HepG2 (cell line): ENCODE measurements around the gene PIKFYVE. TPM values are rescaled to one million over a fixed set of nuclear protein-coding genes. Genes with fewer than 3 reads are reported as not detected.
A peak's percentile ranks its signal among the peaks of the same experiment; 100 is the strongest.

Experiments
- ATAC-seq: fragments of 200-7000 bp; cut with Tn5 transposase; 3 replicates; pipeline ENCODE4 v1.9.1; 2020; ENCODE audit warnings: mild to moderate bottlenecking, moderate library complexity
- BruUV-seq: library from RNA; stranded (reverse); fragments of 400-500 nt; replicated peaks from 2 replicates; lab custom pipeline; 2021; lab: Mats Ljungman, UMichigan
- CTCF ChIA-PET: fragments of 300-600 bp; formaldehyde crosslinking; extraction: SDS; loops from one replicate; lab custom pipeline; 2021; ENCODE audit warnings: low total read pairs, inconsistent platforms, low intra/inter-chr PET ratio; lab: Yijun Ruan, JAX
- POLR2A ChIA-PET: fragments of 350-600 bp; sonication (Branson Sonifier 250); formaldehyde crosslinking; loops from one replicate; lab custom pipeline; 2020; ENCODE audit warnings: antibody characterized with exemption, inconsistent platforms; lab: Yijun Ruan, JAX
- DNase-seq: peaks from one replicate; pipeline ENCODE4 v3.0.0-alpha.2; 2015; ENCODE audit warnings: low spot score
- FAIRE-seq: peaks from 3 replicates; lab custom pipeline; 2011; peaks lifted over from hg19 to GRCh38; lab: Jason Lieb, UNC
- H2AFZ ChIP-seq: one replicate; pipeline ENCODE4 v1.6.1; 2011; ENCODE audit warnings: low read length, inconsistent platforms
- H3K27ac ChIP-seq: fragments of 300-600 bp; 3 replicates; pipeline ENCODE4 v1.8.0; 2011; ENCODE audit warnings: mixed run types, mild to moderate bottlenecking, mixed read lengths, low read length, inconsistent platforms; ENCODE audit not compliant: insufficient read depth; ENCODE audit errors: extremely low read length
- H3K27me3 ChIP-seq, 2 experiments: fragments of 200-600 bp in 1 of 2; 2 replicates in 1 of 2; 3 replicates in 1 of 2; pipeline versions ENCODE4 v1.6.0 to v1.8.0; 2011; ENCODE audit warnings: low read length in 2 of 2, mild to moderate bottlenecking in 2 of 2, moderate library complexity in 2 of 2, inconsistent platforms in 1 of 2; ENCODE audit not compliant: insufficient read depth in 2 of 2, control insufficient read depth in 1 of 2
- H3K36me3 ChIP-seq, 2 experiments: fragments of 200-600 bp in 1 of 2; replicated peaks in 1 of 2; 2 replicates in 1 of 2; 3 replicates in 1 of 2; pipeline versions ENCODE4 v1.5.1 to v1.8.0; 2011; ENCODE audit warnings: low read length in 2 of 2, inconsistent platforms in 1 of 2; ENCODE audit not compliant: insufficient read depth in 2 of 2, control insufficient read depth in 1 of 2
- H3K4me1 ChIP-seq: 2 replicates; pipeline ENCODE4 v1.5.1; 2012; ENCODE audit warnings: low read length, inconsistent platforms; ENCODE audit not compliant: insufficient read depth
- H3K4me2 ChIP-seq: 2 replicates; pipeline ENCODE4 v1.6.0; 2011; ENCODE audit warnings: low read depth, low read length, inconsistent platforms
- H3K4me3 ChIP-seq, 3 experiments: fragments of 200-600 bp in 1 of 3; sonication (generic), shearing (Covaris generic) in 1 of 3; replicated peaks in 1 of 3; 2 replicates each; pipeline ENCODE4 v1.5.1; 2011 to 2016; ENCODE audit warnings: low read length in 3 of 3, inconsistent platforms in 2 of 3, low read depth in 2 of 3, mild to moderate bottlenecking in 2 of 3, control low read depth in 1 of 3, mixed read lengths in 1 of 3; ENCODE audit not compliant: insufficient read depth in 1 of 3
- H3K79me2 ChIP-seq: one replicate; pipeline ENCODE4 v1.6.1; 2011; ENCODE audit warnings: low read length, inconsistent platforms; ENCODE audit not compliant: insufficient read depth
- H3K9ac ChIP-seq: 2 replicates; pipeline ENCODE4 v1.6.0; 2011; ENCODE audit warnings: mild to moderate bottlenecking, low read depth, low read length, inconsistent platforms; ENCODE audit not compliant: insufficient read depth
- H3K9me3 ChIP-seq: 2 replicates; pipeline ENCODE4 v1.5.1; 2012; ENCODE audit warnings: mild to moderate bottlenecking, low read length
- H4K20me1 ChIP-seq: 2 replicates; pipeline ENCODE4 v1.6.0; 2011; ENCODE audit warnings: inconsistent platforms, mild to moderate bottlenecking, low read length, moderate library complexity; ENCODE audit not compliant: insufficient read depth
- HNF4G ChIP-seq, 2 experiments: sonication (generic) in 1 of 2; formaldehyde crosslinking in 1 of 2; IDR thresholded peaks; 2 replicates each; pipeline versions ENCODE4 v1.4.0 to v1.6.1; 2011 to 2020; ENCODE audit warnings: borderline replicate concordance in 2 of 2, low read depth in 2 of 2, mild to moderate bottlenecking in 2 of 2, low read length in 1 of 2, missing genetic modification reagents in 1 of 2, moderate library complexity in 1 of 2
- RBFOX2 ChIP-seq: fragments of 200-400 bp; formaldehyde crosslinking; IDR thresholded peaks from 2 replicates; pipeline ENCODE4 v1.6.1; 2017; ENCODE audit warnings: low read depth, mild to moderate bottlenecking, low read length
- SOX5 ChIP-seq: IDR thresholded peaks from 2 replicates; pipeline ENCODE4 v1.6.1; 2016; ENCODE audit warnings: borderline replicate concordance
- U2AF2 ChIP-seq: fragments of 200-400 bp; formaldehyde crosslinking; IDR thresholded peaks from 2 replicates; pipeline ENCODE4 v1.6.1; 2017; ENCODE audit warnings: low read depth, mild to moderate bottlenecking, low read length
- ZNF253 ChIP-seq: sonication (generic); formaldehyde crosslinking; IDR thresholded peaks from 2 replicates; pipeline ENCODE4 v1.8.0; 2022; ENCODE audit warnings: mild to moderate bottlenecking, missing genetic modification reagents, borderline replicate concordance
- WGBS: methylation state at CpG from one replicate; pipeline ENCODE4 v1.1.6; 2017; ENCODE audit warnings: low lambda C conversion rate; 5-methylcytosine and 5-hydroxymethylcytosine counted together
- in situ Hi-C: cut with HindIII; loops from 2 replicates; pipeline ENCODE4 v1.10.0; 2017; ENCODE audit warnings: low pct_unique_long_range_greater_than_20kb; ENCODE audit not compliant: extremely low pct_ligation_motif_present
- intact Hi-C: fragments of 100-400 bp; cut with micrococcal nuclease; formaldehyde crosslinking; loops from one replicate; pipeline ENCODE4 v1.10.0; 2022; ENCODE audit not compliant: unreplicated experiment
- polyA plus RNA-seq, 8 experiments: library from polyadenylated mRNA; depleted of rRNA in 3 of 8; stranded (reverse) in 7 of 8; unstranded in 1 of 8; fragments of >200 nt; fragmentation: Illumina TruSeq in 4 of 8; extraction: Trizol in 4 of 8; gene quantifications; 2 replicates each; pipeline versions ENCODE4 v1.2.1 to v1.2.3, GENCODE V29; 2011 to 2016; ENCODE audit warnings: low read depth in 4 of 8, missing spikeins in 1 of 8, mixed read lengths in 1 of 8; ENCODE audit not compliant: insufficient read depth in 1 of 8
- total RNA-seq, 5 experiments: library from RNA; depleted of rRNA; stranded (reverse); fragments of >200 nt; fragmentation: Illumina TruSeq; extraction: Trizol; gene quantifications; 2 replicates each; pipeline ENCODE4 v1.2.3, GENCODE V29; 2016; ENCODE audit warnings: low read depth in 1 of 5
- TF ChIP-seq, protein P1 (sequence below): sonication (generic); formaldehyde crosslinking; IDR thresholded peaks from 2 replicates; pipeline ENCODE4 v1.4.0; 2020; ENCODE audit warnings: missing genetic modification reagents, mild to moderate bottlenecking, borderline replicate concordance
- TF ChIP-seq, protein P2 (sequence below): sonication (generic); formaldehyde crosslinking; IDR thresholded peaks from 2 replicates; pipeline ENCODE4 v1.4.0; 2020; ENCODE audit warnings: missing genetic modification reagents

PIKFYVE gene
- total and polyA plus RNA-seq, 2 of the 13 experiments (the other 11 are each of a cell fraction or from before 2014, with no cell fraction given): 20.2 to 21.7 TPM

DNA sequence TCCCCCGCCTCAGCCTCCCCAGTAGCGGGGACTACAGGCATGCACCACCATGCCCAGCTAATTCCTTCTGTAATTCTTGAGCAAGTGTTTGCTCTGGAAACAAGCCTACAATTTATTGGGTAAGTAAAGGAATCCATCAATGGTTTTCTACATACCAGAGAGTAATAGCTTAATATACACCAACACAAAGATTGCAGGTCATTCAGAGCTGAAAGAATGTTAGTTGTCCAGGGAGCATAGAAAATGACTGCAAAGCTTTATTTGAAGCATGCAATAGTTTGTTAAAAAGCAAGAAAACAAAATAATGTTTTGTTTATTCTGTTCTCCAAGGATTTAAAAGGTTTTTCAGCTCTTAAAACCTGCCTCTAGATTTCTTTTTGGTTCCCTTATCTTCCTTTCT, 16.8 kb upstream of the PIKFYVE start:
- in situ Hi-C loops: no loop called here
- POLR2A ChIA-PET: interaction anchor here (1.0 kb wide), 1 partner anchor 16 kb away, joined by 3 read pairs; no protein-coding TSS in a partner anchor
- peaks cover 15 to 82% of the 10 kb centered on the region in 2 experiments for H3K36me3 ChIP-seq
- ATAC-seq (no peak), DNase-seq (no peak), FAIRE-seq (no peak)
- H2AFZ ChIP-seq: no peak overlapping the region
- H3K4me3 ChIP-seq: no peak overlapping the region
- TF ChIP-seq, protein P1, sequence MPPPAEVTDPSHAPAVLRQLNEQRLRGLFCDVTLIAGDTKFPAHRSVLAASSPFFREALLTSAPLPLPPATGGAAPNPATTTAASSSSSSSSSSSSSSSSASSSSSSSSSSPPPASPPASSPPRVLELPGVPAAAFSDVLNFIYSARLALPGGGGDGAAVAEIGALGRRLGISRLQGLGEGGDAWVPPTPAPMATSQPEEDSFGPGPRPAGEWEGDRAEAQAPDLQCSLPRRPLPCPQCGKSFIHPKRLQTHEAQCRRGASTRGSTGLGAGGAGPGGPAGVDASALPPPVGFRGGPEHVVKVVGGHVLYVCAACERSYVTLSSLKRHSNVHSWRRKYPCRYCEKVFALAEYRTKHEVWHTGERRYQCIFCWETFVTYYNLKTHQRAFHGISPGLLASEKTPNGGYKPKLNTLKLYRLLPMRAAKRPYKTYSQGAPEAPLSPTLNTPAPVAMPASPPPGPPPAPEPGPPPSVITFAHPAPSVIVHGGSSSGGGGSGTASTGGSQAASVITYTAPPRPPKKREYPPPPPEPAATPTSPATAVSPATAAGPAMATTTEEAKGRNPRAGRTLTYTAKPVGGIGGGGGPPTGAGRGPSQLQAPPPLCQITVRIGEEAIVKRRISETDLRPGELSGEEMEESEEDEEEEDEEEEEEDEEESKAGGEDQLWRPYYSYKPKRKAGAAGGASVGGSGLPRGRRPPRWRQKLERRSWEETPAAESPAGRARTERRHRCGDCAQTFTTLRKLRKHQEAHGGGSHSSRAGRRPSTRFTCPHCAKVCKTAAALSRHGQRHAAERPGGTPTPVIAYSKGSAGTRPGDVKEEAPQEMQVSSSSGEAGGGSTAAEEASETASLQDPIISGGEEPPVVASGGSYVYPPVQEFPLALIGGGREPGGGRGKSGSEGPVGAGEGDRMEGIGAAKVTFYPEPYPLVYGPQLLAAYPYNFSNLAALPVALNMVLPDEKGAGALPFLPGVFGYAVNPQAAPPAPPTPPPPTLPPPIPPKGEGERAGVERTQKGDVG: no peak
- no peak for TF ChIP-seq SOX5 (CRISPR knock-in tag)
- TF ChIP-seq U2AF2: no peak
- TF ChIP-seq HNF4G (IDR thresholded peaks at IDR 0.05; ENCODE audit: borderline replicate concordance, low read depth, low read length): no peak
- TF ChIP-seq HNF4G (CRISPR knock-in tag; IDR thresholded peaks at IDR 0.05; ENCODE audit: borderline replicate concordance, low read depth): no peak
- 0 out of 2 replicates have a peak, but pooled peaks have one; percentile 23 for TF ChIP-seq RBFOX2
- TF ChIP-seq, protein P2, sequence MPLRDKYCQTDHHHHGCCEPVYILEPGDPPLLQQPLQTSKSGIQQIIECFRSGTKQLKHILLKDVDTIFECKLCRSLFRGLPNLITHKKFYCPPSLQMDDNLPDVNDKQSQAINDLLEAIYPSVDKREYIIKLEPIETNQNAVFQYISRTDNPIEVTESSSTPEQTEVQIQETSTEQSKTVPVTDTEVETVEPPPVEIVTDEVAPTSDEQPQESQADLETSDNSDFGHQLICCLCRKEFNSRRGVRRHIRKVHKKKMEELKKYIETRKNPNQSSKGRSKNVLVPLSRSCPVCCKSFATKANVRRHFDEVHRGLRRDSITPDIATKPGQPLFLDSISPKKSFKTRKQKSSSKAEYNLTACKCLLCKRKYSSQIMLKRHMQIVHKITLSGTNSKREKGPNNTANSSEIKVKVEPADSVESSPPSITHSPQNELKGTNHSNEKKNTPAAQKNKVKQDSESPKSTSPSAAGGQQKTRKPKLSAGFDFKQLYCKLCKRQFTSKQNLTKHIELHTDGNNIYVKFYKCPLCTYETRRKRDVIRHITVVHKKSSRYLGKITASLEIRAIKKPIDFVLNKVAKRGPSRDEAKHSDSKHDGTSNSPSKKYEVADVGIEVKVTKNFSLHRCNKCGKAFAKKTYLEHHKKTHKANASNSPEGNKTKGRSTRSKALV (CRISPR knock-in tag): no peak
- TF ChIP-seq ZNF253 (CRISPR knock-in tag): no peak
- peaks cover 38% of the 10 kb centered on the region for H3K79me2 ChIP-seq
- no TSS peak for BruUV-seq
- intact Hi-C loops: no loop called here
- no peak overlapping the region for H3K9ac ChIP-seq
- no peak overlapping the region for H3K27ac ChIP-seq
- WGBS: 98% methylated on average over 2 of the region's 2 CpGs
- no peaks in the 10 kb centered on the region for H3K27me3 ChIP-seq
- H3K4me1 ChIP-seq: peaks cover 73% of the 10 kb centered on the region
- no peaks in the 10 kb centered on the region for H3K9me3 ChIP-seq
- H3K4me2 ChIP-seq: no peak overlapping the region
- H4K20me1 ChIP-seq: no peaks in the 10 kb centered on the region
- CTCF ChIA-PET: no interaction called here
